HG02623 (cell line): ENCODE data around the gene TMEM222.
"Not testable (repeated sequence)": the region's sequence is repeated elsewhere in the genome, so short reads cannot be mapped to it uniquely, and the experiment has no call there.

Experiments used
- ATAC-seq: cut with Tn5 transposase; IDR thresholded peaks from one replicate; pipeline ENCODE4 v1.9.1; 2021; ENCODE audit warnings: moderate library complexity; ENCODE audit not compliant: unreplicated experiment

Gene TMEM222

GRCh38 chr1:27321813-27322568 is at the start of gene TMEM222:
TSS of gene TMEM222 (plus strand) at chr1:27322163. CDS start at chr1:27322198, 35 bp downstream.
- ATAC-seq = peak; percentile 91

GRCh38 chr1:27274204-27274603 is 47.8 kb upstream of the TMEM222 start:
- ATAC-seq = no peak

- no peak for ATAC-seq
Measured at GRCh38 chr1:27275696-27276095, 46.3 kb upstream of the TMEM222 start.

- no peak for ATAC-seq
Measured at GRCh38 chr1:27284425-27285273, 37.3 kb upstream of the TMEM222 start.

- ATAC-seq = no peak
Measured at GRCh38 chr1:27285274-27285660, 36.7 kb upstream of the TMEM222 start.

- ATAC-seq = not testable (repeated sequence)
Measured at GRCh38 chr1:27285821-27286220, 36.1 kb upstream of the TMEM222 start.

- not testable (repeated sequence) for ATAC-seq
Measured at GRCh38 chr1:27289125-27289524, 32.8 kb upstream of the TMEM222 start.

- ATAC-seq = no peak
Measured at GRCh38 chr1:27290581-27290980, 31.4 kb upstream of the TMEM222 start.

GRCh38 chr1:27292106-27292505 is 29.9 kb upstream of the TMEM222 start:
- no peak for ATAC-seq

- no peak for ATAC-seq
Measured at GRCh38 chr1:27293915-27294314, 28.0 kb upstream of the TMEM222 start.

GRCh38 chr1:27296773-27297291 is 25.1 kb upstream of the TMEM222 start:
- no peak for ATAC-seq

GRCh38 chr1:27297903-27298302 is 24.1 kb upstream of the TMEM222 start:
- ATAC-seq = no peak

GRCh38 chr1:27298632-27299384 is 23.2 kb upstream of the TMEM222 start:
- ATAC-seq = no peak

- ATAC-seq = no peak
Measured at GRCh38 chr1:27299385-27300271, 22.3 kb upstream of the TMEM222 start.

- no peak for ATAC-seq
Measured at GRCh38 chr1:27300341-27301051, 21.5 kb upstream of the TMEM222 start.

GRCh38 chr1:27301052-27301422 is 20.9 kb upstream of the TMEM222 start:
- no peak for ATAC-seq

GRCh38 chr1:27301582-27302199 is 20.3 kb upstream of the TMEM222 start:
- no peak for ATAC-seq

GRCh38 chr1:27302612-27303011 is 19.4 kb upstream of the TMEM222 start:
- no peak for ATAC-seq

GRCh38 chr1:27303509-27303908 is 18.5 kb upstream of the TMEM222 start:
- ATAC-seq = no peak
